Mesothelial cell of epicardium (in vitro differentiated cells): Measurements from ENCODE around the gene ARHGEF26. TPM values are rescaled to one million over a fixed set of nuclear protein-coding genes. Genes with fewer than 3 reads are reported as not detected.

Experiments used
- DNase-seq, 2 experiments: peaks; one replicate each; pipeline ENCODE4 v3.0.0; 2021; ENCODE audit warnings: low spot score in 2 of 2; ENCODE audit not compliant: unreplicated experiment in 2 of 2
- H3K27ac Mint-ChIP-seq: 2 replicates; pipeline ENCODE4 v1.8.0; 2021; ENCODE audit warnings: mixed read lengths
- H3K27me3 Mint-ChIP-seq: 2 replicates; pipeline ENCODE4 v1.8.0; 2021; ENCODE audit warnings: low read depth, mixed read lengths
- H3K36me3 Mint-ChIP-seq: 2 replicates; pipeline ENCODE4 v1.8.0; 2021; ENCODE audit warnings: mixed read lengths
- H3K4me1 Mint-ChIP-seq: 2 replicates; pipeline ENCODE4 v1.8.0; 2021; ENCODE audit warnings: mixed read lengths
- H3K4me3 Mint-ChIP-seq: 2 replicates; pipeline ENCODE4 v1.8.0; 2021; ENCODE audit warnings: mild to moderate bottlenecking, moderate library complexity, mixed read lengths
- H3K9me3 Mint-ChIP-seq: 2 replicates; pipeline ENCODE4 v1.8.0; 2021; ENCODE audit warnings: mixed read lengths
- total RNA-seq: library from RNA; stranded (reverse); gene quantifications from 3 replicates; pipeline ENCODE4 v1.2.1, GENCODE V29; 2021
- TF ChIP-seq, protein P1 (sequence below): fragments of 200-600 bp; sonication (generic); IDR thresholded peaks from one replicate; pipeline ENCODE4 v1.5.0; 2021; ENCODE audit warnings: antibody characterized with exemption; ENCODE audit not compliant: unreplicated experiment

Gene ARHGEF26
- total RNA-seq, 1 donor from 2014 or later, result 6.6 TPM

DNA sequence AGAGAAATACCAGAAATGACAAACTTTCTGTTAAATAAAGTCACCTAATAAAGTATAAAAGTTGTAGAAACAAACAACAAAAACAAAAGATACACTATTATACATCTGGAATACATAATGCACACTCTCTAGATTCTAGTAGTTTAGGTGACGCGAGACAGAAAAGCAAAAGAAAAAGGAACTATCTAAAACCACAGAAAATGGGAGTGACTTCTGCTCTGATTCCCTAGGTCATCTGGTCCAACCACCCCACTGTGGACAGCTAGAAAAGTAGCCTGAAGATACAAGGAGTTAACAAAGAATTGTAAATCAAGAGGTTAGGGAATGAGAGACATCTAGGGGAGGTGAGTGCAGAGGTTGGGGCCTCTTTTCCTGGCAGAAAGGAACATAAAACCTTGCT lies 164.0 kb downstream of the ARHGEF26 start:
- H3K27ac Mint-ChIP-seq, result peak overlapping the region; percentile 43
- H3K27me3 Mint-ChIP-seq, result no peaks in the 10 kb centered on the region
- TF ChIP-seq, protein P1, sequence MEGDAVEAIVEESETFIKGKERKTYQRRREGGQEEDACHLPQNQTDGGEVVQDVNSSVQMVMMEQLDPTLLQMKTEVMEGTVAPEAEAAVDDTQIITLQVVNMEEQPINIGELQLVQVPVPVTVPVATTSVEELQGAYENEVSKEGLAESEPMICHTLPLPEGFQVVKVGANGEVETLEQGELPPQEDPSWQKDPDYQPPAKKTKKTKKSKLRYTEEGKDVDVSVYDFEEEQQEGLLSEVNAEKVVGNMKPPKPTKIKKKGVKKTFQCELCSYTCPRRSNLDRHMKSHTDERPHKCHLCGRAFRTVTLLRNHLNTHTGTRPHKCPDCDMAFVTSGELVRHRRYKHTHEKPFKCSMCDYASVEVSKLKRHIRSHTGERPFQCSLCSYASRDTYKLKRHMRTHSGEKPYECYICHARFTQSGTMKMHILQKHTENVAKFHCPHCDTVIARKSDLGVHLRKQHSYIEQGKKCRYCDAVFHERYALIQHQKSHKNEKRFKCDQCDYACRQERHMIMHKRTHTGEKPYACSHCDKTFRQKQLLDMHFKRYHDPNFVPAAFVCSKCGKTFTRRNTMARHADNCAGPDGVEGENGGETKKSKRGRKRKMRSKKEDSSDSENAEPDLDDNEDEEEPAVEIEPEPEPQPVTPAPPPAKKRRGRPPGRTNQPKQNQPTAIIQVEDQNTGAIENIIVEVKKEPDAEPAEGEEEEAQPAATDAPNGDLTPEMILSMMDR, result no peak
- peaks cover 53% of the 10 kb centered on the region for H3K36me3 Mint-ChIP-seq
- peaks cover 33% of the 10 kb centered on the region for H3K4me1 Mint-ChIP-seq
- H3K4me3 Mint-ChIP-seq, result no peak overlapping the region
- DNase-seq, result no peak
- no peaks in the 10 kb centered on the region for H3K9me3 Mint-ChIP-seq

DNA sequence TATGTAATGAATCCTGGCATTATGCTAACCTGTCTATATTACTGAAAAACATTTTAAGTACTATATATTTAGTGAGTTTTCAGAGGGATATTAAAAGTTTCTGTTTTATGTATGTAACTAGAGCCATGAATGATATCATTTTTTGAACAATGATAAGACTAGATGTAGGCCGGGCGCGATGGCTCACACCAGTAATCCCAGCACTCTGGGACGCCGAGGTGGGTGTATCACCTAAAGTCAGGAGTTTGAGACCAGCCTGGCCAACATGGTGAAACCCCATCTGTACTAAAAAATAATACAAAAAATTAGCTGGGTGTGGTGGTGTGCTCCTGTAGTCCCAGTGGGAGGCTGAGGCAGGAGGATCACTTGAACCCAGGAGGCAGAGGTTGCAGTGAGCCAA lies 169.0 kb downstream of the ARHGEF26 start:
- Mint-ChIP-seq H3K36me3 (peaks cover 45% of the 10 kb centered on the region), H3K4me1 (peaks cover 36% of the 10 kb centered on the region)
- DNase-seq, result no peak

DNA sequence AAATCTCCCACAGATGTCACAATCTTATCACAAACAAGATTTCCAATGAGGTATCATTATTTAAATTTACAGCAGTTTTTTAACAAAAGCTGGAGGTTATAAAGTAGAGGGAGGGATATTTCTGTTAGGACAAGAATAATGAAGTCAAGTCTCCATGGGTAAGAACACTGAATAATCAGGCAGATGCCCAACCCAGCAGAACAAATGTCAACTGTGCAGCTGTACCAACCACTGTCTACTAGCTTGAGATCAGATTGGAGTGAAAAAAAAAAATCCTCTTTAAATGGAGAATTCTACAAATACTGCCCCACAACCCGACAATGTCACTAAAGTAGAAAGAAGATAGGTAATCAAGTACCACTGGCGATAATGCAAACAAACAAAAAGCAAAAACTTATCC lies 172.8 kb downstream of the ARHGEF26 start:
- DNase-seq, result no peak
- H3K27me3 Mint-ChIP-seq, result no peaks in the 10 kb centered on the region
- H3K4me1 Mint-ChIP-seq, result peaks cover 9% of the 10 kb centered on the region

More for the DNA sequence above, 169.0 kb downstream of the ARHGEF26 start:
- Mint-ChIP-seq H3K9me3 (no peaks in the 10 kb centered on the region), H3K27me3 (no peaks in the 10 kb centered on the region), H3K27ac (peak overlapping the region; percentile 20), H3K4me3 (no peak overlapping the region)
- TF ChIP-seq, protein P1, result no peak

DNA sequence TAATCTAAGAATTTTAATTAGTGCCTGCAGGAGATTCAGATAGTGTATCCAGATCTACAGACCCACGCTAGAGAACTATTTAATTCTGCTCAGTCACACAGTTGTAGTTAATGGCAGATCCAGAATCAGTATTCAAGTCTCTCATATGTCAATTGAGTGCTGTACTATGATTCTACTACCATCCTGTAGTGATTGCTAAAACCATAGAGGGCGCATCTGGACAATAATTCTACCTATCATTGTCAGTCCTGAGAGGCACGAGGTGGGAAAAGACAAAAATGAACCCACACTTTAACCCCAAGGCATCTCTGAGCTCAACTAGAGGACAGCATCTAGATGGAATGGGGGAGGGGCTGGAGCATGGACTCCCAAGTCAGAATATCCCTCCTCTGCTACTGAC lies 180.4 kb downstream of the ARHGEF26 start:
- H3K36me3 Mint-ChIP-seq, result peaks cover 48% of the 10 kb centered on the region
- H3K27me3 Mint-ChIP-seq, result no peaks in the 10 kb centered on the region
- no peak overlapping the region for H3K27ac Mint-ChIP-seq
- no peaks in the 10 kb centered on the region for H3K9me3 Mint-ChIP-seq
- TF ChIP-seq, protein P1, result no peak
- no peak for DNase-seq
- no peaks in the 10 kb centered on the region for H3K4me1 Mint-ChIP-seq
- no peak overlapping the region for H3K4me3 Mint-ChIP-seq

More for the DNA sequence above, 172.8 kb downstream of the ARHGEF26 start:
- TF ChIP-seq, protein P1, result no peak
- Mint-ChIP-seq H3K36me3 (peaks cover 42% of the 10 kb centered on the region), H3K27ac (no peak overlapping the region), H3K4me3 (no peak overlapping the region), H3K9me3 (no peaks in the 10 kb centered on the region)

DNA sequence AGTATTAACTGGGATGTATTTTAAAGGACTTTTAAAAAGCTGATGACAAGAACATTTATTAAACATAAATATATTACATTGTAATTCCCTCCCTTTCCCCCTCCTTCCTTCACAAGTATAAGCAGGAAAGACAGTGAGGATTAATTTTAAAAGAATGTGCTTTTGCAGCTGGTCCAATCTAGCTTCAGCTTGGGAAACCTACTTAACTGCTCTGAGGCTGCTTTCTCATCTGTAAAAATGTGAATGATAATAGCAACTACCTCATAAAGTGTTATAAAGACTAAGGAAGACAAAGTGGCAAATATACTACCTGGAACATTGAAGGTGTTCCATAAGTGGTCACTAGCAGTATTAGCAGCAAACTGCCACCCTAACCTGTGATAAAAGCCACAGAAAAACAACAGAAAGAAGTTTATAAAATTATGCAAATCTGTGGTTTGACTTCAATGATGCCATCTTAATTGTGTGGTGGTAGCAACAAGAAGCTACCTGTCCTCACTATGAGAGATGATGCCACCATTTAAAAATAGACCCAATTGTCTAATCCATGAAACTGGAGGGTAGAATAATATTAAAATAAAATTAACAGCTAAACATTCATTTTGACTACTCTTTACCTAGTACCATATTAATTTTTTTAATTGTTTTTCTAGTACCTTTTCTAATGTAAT lies 183.1 kb downstream of the ARHGEF26 start:
- no peak overlapping the region for H3K4me3 Mint-ChIP-seq
- no peaks in the 10 kb centered on the region for H3K27me3 Mint-ChIP-seq
- no peak overlapping the region for H3K27ac Mint-ChIP-seq
- TF ChIP-seq, protein P1, result no peak
- no peaks in the 10 kb centered on the region for H3K9me3 Mint-ChIP-seq
- no peak for DNase-seq
- H3K36me3 Mint-ChIP-seq, result peaks cover 53% of the 10 kb centered on the region
- no peaks in the 10 kb centered on the region for H3K4me1 Mint-ChIP-seq

DNA sequence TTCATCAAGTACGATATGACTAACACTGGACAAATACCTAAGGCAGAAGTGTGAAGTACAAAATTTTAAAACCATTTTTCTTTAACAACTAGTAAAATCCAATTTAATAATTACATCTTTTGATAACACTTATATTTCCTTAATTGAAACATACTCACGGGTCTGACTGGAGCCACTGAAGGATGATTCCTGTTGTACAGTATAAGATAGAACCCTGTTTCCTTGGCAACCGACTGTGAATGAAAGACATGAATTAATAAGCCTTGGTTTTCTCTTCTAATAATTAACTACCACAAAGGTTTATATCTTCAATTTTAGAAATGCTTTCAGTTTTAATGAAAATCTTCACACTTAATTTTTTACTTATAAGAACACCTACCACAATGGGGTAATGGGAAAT lies 183.7 kb downstream of the ARHGEF26 start:
- Mint-ChIP-seq H3K9me3 (no peaks in the 10 kb centered on the region), H3K4me3 (no peak overlapping the region), H3K27ac (no peak overlapping the region), H3K36me3 (peaks cover 53% of the 10 kb centered on the region), H3K4me1 (no peaks in the 10 kb centered on the region), H3K27me3 (no peaks in the 10 kb centered on the region)
- DNase-seq, result no peak
- TF ChIP-seq, protein P1, result no peak
